SK-N-DZ (cell line): ENCODE data around the gene UBE3B.
A peak's percentile ranks its signal among the peaks of the same experiment; 100 is the strongest.

Experiments used
- DNase-seq: peaks from one replicate; pipeline ENCODE4 v3.0.0-alpha.2; 2015; ENCODE audit warnings: low spot score

Gene UBE3B

DNA sequence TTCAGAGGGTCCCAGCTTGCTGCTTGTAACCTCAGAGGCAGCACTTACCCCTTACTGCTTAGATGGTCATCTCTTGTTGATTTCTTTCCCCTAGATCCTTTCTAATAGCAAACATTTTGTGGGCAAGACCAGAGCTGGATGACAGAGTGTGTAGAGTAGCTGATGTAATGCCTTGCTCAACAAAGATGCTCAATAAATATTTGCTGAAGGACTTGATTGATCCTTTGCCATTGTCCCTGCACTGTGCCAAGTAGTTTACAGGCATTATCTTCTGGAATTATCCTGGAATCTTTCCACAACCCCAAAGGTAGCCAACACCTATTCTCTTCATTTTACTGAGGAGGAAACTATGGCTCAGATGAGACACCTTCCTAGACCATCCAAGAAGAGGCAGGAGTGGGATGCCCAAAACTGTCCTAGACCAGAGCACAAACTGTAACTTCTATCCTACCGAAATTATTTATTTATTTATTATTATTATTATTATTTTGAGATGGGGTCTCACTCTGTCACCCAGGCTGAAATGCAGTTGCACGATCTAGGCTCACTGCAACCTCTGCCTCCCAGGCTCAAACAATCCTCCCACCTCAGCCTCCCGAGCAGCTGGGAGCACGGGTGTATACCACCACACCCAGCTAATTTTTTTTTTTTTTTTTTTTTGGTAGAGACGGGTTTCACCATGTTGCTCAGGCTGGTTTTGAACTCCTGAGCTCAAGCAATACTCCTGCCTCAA, 94.5 kb downstream of the UBE3B start:
- no peak for DNase-seq

- no peak for DNase-seq
These were observed 95.0 kb downstream of the UBE3B start for GRCh38 chr12:109572506-109572845.

DNA sequence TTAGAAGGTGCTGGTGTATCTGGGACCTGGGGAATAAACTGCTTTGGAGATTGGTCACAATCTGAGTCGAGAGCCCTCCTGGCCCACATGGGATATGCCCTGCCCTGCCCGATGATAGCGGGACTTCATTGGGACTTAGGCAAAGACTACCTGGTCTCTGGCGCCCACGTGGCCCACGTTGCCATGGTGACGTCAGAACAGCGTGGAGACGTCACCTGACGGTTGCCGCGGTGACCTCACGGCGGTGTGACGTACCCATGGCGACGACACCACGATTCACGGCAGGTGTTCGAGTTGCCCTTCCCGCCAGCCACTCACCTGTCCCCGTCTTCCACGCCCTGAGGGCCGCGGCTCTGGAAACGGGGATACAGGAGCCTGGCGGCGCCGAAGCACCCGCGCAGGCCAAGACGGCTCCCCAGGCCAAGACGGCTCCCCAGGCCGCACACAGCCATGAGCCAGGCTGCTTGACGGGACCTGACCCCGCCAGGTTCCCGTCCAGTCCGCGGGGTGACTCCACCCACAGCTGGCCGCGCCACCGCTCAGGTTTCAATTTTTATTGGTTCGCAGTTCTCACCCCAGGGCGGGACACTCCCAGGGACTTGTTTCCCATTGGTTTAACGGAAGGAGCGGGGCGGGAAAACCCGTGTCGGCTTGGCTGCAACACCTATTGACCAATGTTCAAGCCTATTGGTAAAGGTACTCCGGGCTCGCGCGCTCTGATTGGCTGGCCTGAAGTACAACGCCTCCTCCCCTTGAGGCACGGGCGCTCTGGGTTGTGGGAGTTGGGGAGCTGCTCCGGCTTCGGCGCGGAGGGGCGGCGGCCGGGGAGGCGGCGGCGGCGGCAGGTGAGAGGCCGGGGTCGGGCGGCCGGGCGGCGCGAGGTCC, 95.8 kb downstream of the UBE3B start, which contains the start of the genes MMAB and MVK:
TSS of gene MMAB (minus strand) at position 476 of the 885 bp plus-strand sequence. CDS start at position 452, 24 bp downstream.
TSS of gene MVK (plus strand) at position 766 of the 885 bp plus-strand sequence. CDS start 1,029 bp downstream, outside the sequence.
- peak; percentile 100 for DNase-seq

GRCh38 chr12:109573914-109574244, 96.4 kb downstream of the UBE3B start:
- DNase-seq: no peak

GRCh38 chr12:109575683-109576082, 98.2 kb downstream of the UBE3B start:
- DNase-seq: no peak

DNA sequence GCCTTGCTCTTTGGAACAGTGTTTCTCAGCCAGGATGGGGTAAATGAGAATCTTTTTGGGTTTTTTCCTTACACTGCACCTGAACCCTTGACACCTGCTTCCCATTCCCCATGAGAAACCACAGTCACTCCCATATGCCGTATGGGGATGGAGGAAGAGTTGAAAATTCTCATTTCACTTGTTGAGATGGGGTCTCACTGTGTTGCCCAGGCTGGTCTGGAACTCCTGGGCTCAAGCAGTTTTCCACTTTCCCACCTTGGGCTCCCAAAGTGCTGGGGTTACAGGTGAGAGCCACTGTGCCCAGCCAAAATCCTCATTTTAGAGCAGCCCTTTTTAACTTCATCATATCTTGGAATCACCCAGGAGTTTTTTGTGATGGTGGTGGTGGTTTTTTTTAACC, 99.9 kb downstream of the UBE3B start:
- DNase-seq: no peak

GRCh38 chr12:109578330-109578927, 101.0 kb downstream of the UBE3B start:
- DNase-seq: no peak

GRCh38 chr12:109579639-109580038, 102.2 kb downstream of the UBE3B start:
- DNase-seq: no peak

GRCh38 chr12:109580272-109580671, 102.8 kb downstream of the UBE3B start:
- no peak for DNase-seq

GRCh38 chr12:109580684-109581333, 103.4 kb downstream of the UBE3B start:
- DNase-seq: no peak

DNA sequence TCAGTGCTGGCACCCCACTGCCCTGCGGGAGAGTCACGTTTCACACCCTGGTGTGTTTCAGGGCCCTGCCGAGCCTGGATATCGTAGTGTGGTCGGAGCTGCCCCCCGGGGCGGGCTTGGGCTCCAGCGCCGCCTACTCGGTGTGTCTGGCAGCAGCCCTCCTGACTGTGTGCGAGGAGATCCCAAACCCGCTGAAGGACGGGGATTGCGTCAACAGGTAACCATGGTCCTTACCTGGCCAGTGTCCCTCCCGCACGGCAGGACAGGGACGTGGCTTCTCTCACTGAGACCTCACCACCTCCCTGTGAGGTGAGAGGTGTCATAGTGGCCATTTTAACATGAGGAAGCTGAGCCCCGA, 103.9 kb downstream of the UBE3B start:
- DNase-seq: no peak

DNA sequence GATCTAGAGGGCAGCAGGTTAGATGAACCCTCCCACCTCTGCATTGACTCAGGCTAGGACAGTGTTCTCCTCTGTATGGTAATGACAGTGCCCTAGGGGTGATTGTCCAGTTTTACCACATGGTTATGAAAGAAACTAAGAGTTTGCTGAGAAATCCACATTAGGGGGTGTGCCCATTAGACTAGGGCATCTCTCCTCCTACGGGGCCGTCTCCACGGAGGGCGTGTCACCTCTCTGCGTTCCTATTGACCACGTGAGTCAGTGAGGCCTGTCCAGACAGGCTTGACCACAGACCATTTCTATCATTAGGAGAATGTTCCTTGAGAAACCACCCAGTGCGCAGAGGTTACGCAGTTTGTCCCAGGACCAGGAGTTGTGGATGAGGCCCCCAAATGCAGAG, 104.4 kb downstream of the UBE3B start:
- no peak for DNase-seq

- DNase-seq: no peak
These were observed 105.2 kb downstream of the UBE3B start for GRCh38 chr12:109582636-109583035.

- DNase-seq: no peak
These were observed 106.3 kb downstream of the UBE3B start for GRCh38 chr12:109583733-109584132.
